SK-N-MC (cell line): Measurements from ENCODE around the gene ACSS2.

ENCODE experiments used
- EZH2 ChIP-seq: fragments of 200-600 bp; sonication (generic); IDR thresholded peaks from one replicate; pipeline ENCODE4 v1.6.1; 2017; ENCODE audit warnings: antibody characterized with exemption
- POLR2AphosphoS5 ChIP-seq: IDR thresholded peaks from 2 replicates; pipeline ENCODE4 v1.6.1; 2012; ENCODE audit warnings: mild to moderate bottlenecking, low read depth, low read length, borderline replicate concordance

GRCh38 chr20:34928411-34928810 is 52.0 kb downstream of the ACSS2 start:
- TF ChIP-seq EZH2 (no peak), POLR2AphosphoS5 (no peak)
